Neuronal stem cell (in vitro differentiated cells): Measurements from ENCODE around the gene PHF12.
A peak's percentile ranks its signal among the peaks of the same experiment; 100 is the strongest.

Experiments used
- DNase-seq: peaks from one replicate; pipeline ENCODE4 v3.0.0-alpha.2; 2013; ENCODE audit warnings: low spot score
- H2AFZ ChIP-seq: one replicate; pipeline ENCODE4 v1.6.1; 2013; ENCODE audit warnings: mild to moderate bottlenecking, low read length, inconsistent platforms
- H2AK5ac ChIP-seq: 2 replicates; pipeline ENCODE4 v1.6.1; 2013; ENCODE audit warnings: low read depth, mild to moderate bottlenecking, inconsistent platforms, low read length, moderate library complexity, mixed read lengths
- H2BK120ac ChIP-seq: 2 replicates; pipeline ENCODE4 v1.6.1; 2013; ENCODE audit warnings: low read depth, mild to moderate bottlenecking, inconsistent platforms, low read length, moderate library complexity, mixed read lengths
- H2BK12ac ChIP-seq: one replicate; pipeline ENCODE4 v1.6.1; 2013; ENCODE audit warnings: low read length, inconsistent platforms
- H2BK15ac ChIP-seq: 2 replicates; pipeline ENCODE4 v1.6.1; 2013; ENCODE audit warnings: mild to moderate bottlenecking, low read length, inconsistent platforms, mixed read lengths
- H2BK5ac ChIP-seq: one replicate; pipeline ENCODE4 v1.6.1; 2013; ENCODE audit warnings: inconsistent platforms, mild to moderate bottlenecking, low read length, moderate library complexity
- H3K14ac ChIP-seq: one replicate; pipeline ENCODE4 v1.6.1; 2013; ENCODE audit warnings: low read length, inconsistent platforms
- H3K18ac ChIP-seq: 2 replicates; pipeline ENCODE4 v1.6.1; 2013; ENCODE audit warnings: low read length, inconsistent platforms
- H3K23ac ChIP-seq: 2 replicates; pipeline ENCODE4 v1.6.1; 2013; ENCODE audit warnings: low read depth, mild to moderate bottlenecking, mixed read lengths, low read length, inconsistent platforms; ENCODE audit not compliant: poor library complexity
- H3K27ac ChIP-seq: replicated peaks from 3 replicates; pipeline ENCODE4 v1.5.1; 2013; ENCODE audit warnings: low read length, inconsistent platforms
- H3K27me3 ChIP-seq, 3 experiments: 2 replicates each; pipeline ENCODE4 v1.6.1; 2013; ENCODE audit warnings: low read length in 3 of 3, mild to moderate bottlenecking in 2 of 3, inconsistent platforms in 1 of 3, low read depth in 1 of 3, mixed read lengths in 1 of 3, moderate library complexity in 1 of 3; ENCODE audit not compliant: control insufficient read depth in 3 of 3, insufficient read depth in 3 of 3
- H3K36me3 ChIP-seq, 2 donors: replicated peaks in 1 of 2; 2 replicates each; pipeline ENCODE4 v1.6.1; 2013; ENCODE audit warnings: low read length in 2 of 2; ENCODE audit not compliant: control insufficient read depth in 2 of 2, insufficient read depth in 2 of 2
- H3K4ac ChIP-seq: 2 replicates; pipeline ENCODE4 v1.6.1; 2013; ENCODE audit warnings: inconsistent platforms, mild to moderate bottlenecking, low read length, moderate library complexity
- H3K4me1 ChIP-seq, 2 donors: 1 replicate in 1 of 2; 2 replicates in 1 of 2; pipeline ENCODE4 v1.6.1; 2013; ENCODE audit warnings: low read length in 2 of 2, low read depth in 1 of 2; ENCODE audit not compliant: control insufficient read depth in 2 of 2, insufficient read depth in 1 of 2
- H3K4me2 ChIP-seq: one replicate; pipeline ENCODE4 v1.6.1; 2013; ENCODE audit warnings: mild to moderate bottlenecking, low read length, inconsistent platforms; ENCODE audit not compliant: insufficient read depth, poor library complexity, severe bottlenecking
- H3K4me3 ChIP-seq, 2 donors: 2 replicates each; pipeline ENCODE4 v1.5.1; 2013; ENCODE audit warnings: low read length in 2 of 2, mild to moderate bottlenecking in 2 of 2, inconsistent platforms in 1 of 2, moderate library complexity in 1 of 2
- H3K79me1 ChIP-seq: one replicate; pipeline ENCODE4 v1.6.1; 2013; ENCODE audit warnings: low read depth, mild to moderate bottlenecking, inconsistent platforms, low read length, moderate library complexity
- H3K9ac ChIP-seq: one replicate; pipeline ENCODE4 v1.6.1; 2013; ENCODE audit warnings: mild to moderate bottlenecking, low read depth, low read length, inconsistent platforms; ENCODE audit not compliant: poor library complexity
- H3K9me3 ChIP-seq, 2 donors: replicated peaks in 1 of 2; 2 replicates each; pipeline versions ENCODE3 to v1.6.1; 2013; ENCODE audit warnings: low read length in 2 of 2, mild to moderate bottlenecking in 2 of 2, inconsistent platforms in 1 of 2, low read depth in 1 of 2, mixed read lengths in 1 of 2, moderate library complexity in 1 of 2; ENCODE audit not compliant: control insufficient read depth in 2 of 2, insufficient read depth in 1 of 2
- H4K8ac ChIP-seq: one replicate; pipeline ENCODE4 v1.6.1; 2013; ENCODE audit warnings: low read depth, mild to moderate bottlenecking, inconsistent platforms, low read length, moderate library complexity
- H4K91ac ChIP-seq: one replicate; pipeline ENCODE4 v1.6.1; 2013; ENCODE audit warnings: low read length, low read depth, mild to moderate bottlenecking, inconsistent platforms; ENCODE audit not compliant: poor library complexity
- WGBS, 2 donors: extraction: QIAGEN DNeasy Blood & Tissue Kit; methylation state at CpG; one replicate each; pipeline ENCODE4 v1.1.7; 2013; ENCODE audit warnings: missing lambda C conversion rate in 2 of 2, mixed read lengths in 1 of 2; ENCODE audit not compliant: insufficient read length in 2 of 2, insufficient replicate concordance in 1 of 2; ENCODE audit errors: extremely low coverage in 2 of 2; 5-methylcytosine and 5-hydroxymethylcytosine counted together

Gene PHF12

GRCh38 chr17:28857905-28858800 is 93.2 kb downstream of the PHF12 start:
- Histone ChIP-seq H2BK12ac (no peak overlapping the region), H2BK120ac (no peak overlapping the region), H3K27me3 (no peaks in the 10 kb centered on the region), H3K79me1 (no peaks in the 10 kb centered on the region), H3K4me2 (no peak overlapping the region), H3K9me3 (no peaks in the 10 kb centered on the region), H3K23ac (no peak overlapping the region), H3K14ac (no peak overlapping the region), H3K9ac (no peak overlapping the region), H4K8ac (no peak overlapping the region), H3K36me3 (peaks cover 26 to 44% of the 10 kb centered on the region in 2 donors), H3K4ac (no peak overlapping the region), H2AFZ (no peak overlapping the region), H2AK5ac (no peak overlapping the region), H3K4me3 (no peak overlapping the region), H4K91ac (no peak overlapping the region), H2BK5ac (no peak overlapping the region), H3K18ac (no peak overlapping the region), H3K4me1 (peaks cover 3 to 5% of the 10 kb centered on the region in 2 donors), H2BK15ac (no peak overlapping the region), H3K27ac (no peak overlapping the region)
- WGBS, 2 donors: no CpG with 5 or more reads among the region's 3 CpGs
- no peak for DNase-seq

DNA sequence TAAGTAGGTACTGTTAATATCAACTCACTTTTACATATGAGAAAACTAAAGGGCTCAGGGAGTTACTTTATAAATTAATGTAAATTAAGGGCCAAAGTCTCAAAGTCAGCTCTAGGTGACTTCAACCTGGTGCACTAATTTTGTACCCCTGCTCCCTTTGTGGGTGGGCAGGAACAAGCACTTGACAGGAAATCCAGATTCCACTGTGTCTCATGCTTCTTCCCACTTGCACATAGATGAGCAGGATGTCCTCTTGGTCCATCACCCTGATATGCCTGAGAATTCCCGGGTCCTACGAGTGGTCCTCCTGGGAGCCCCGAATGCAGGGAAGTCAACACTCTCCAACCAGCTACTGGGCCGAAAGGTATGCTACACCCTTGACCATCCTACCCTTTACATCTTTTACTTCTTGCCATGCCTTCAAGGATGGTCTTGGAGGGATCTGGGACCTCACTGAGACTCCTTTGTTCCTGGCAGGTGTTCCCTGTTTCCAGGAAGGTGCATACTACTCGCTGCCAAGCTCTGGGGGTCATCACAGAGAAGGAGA is 95.2 kb downstream of the PHF12 start:
- Histone ChIP-seq H3K36me3 (peaks cover 26 to 36% of the 10 kb centered on the region in 2 donors), H3K4ac (no peak overlapping the region), H3K27ac (no peak overlapping the region), H2BK120ac (no peak overlapping the region), H2BK5ac (no peak overlapping the region), H3K4me2 (no peak overlapping the region), H3K23ac (no peak overlapping the region), H4K91ac (no peak overlapping the region), H3K27me3 (no peaks in the 10 kb centered on the region), H3K4me3 (peak overlapping the region in 1 of 2 donors; percentile 70), H3K79me1 (peaks cover 2% of the 10 kb centered on the region), H4K8ac (no peak overlapping the region), H2BK15ac (no peak overlapping the region), H2AK5ac (no peak overlapping the region), H3K18ac (no peak overlapping the region), H3K4me1 (peaks cover 3 to 5% of the 10 kb centered on the region in 2 donors), H3K14ac (no peak overlapping the region), H2AFZ (no peak overlapping the region), H3K9ac (no peak overlapping the region), H2BK12ac (no peak overlapping the region), H3K9me3 (no peaks in the 10 kb centered on the region)
- WGBS, 2 donors: no CpG with 5 or more reads among the region's 5 CpGs
- DNase-seq: no peak

DNA sequence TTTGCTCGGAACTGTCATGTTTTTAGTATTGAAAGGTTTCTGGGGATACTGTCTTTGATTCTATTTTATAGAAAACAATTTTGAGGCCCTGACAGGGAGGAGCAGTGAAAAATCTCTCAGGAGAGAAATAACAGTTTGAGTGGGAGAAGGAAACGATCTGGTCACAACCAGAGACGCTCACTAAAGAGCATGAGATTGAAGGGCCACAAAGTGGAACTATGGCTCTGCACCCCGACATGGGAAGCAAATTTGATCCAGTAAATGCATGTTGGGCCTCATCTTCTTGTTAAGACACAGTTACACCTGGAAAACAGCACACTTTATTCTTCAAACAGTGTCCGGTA is 96.0 kb downstream of the PHF12 start:
- Histone ChIP-seq H2BK5ac (no peak overlapping the region), H3K4me2 (peak overlapping the region; percentile 60), H2BK120ac (no peak overlapping the region), H3K4me3 (peak overlapping the region; percentile 70 to 91), H3K4ac (no peak overlapping the region), H3K27me3 (no peaks in the 10 kb centered on the region), H3K23ac (no peak overlapping the region), H2AFZ (peak overlapping the region; percentile 85), H2AK5ac (no peak overlapping the region), H3K4me1 (peaks cover 3 to 5% of the 10 kb centered on the region in 2 donors), H3K36me3 (peaks cover 22 to 31% of the 10 kb centered on the region in 2 donors), H3K79me1 (peaks cover 2% of the 10 kb centered on the region), H2BK15ac (no peak overlapping the region), H3K18ac (peak overlapping the region; percentile 86), H3K14ac (no peak overlapping the region), H3K9ac (no peak overlapping the region), H4K8ac (no peak overlapping the region), H2BK12ac (no peak overlapping the region), H3K9me3 (no peaks in the 10 kb centered on the region), H4K91ac (no peak overlapping the region), H3K27ac (no peak overlapping the region)
- DNase-seq: no peak
- WGBS, 2 donors: no CpG with 5 or more reads among the region's 5 CpGs
